HG02798 (cell line): ENCODE data around the gene NFIC.
"Not testable (repeated sequence)": the region's sequence is repeated elsewhere in the genome, so short reads cannot be mapped to it uniquely, and the experiment has no call there.

Experiments used
- ATAC-seq: cut with Tn5 transposase; IDR thresholded peaks from one replicate; pipeline ENCODE4 v1.9.1; 2021; ENCODE audit warnings: mild to moderate bottlenecking; ENCODE audit not compliant: unreplicated experiment, poor library complexity

Gene NFIC

DNA sequence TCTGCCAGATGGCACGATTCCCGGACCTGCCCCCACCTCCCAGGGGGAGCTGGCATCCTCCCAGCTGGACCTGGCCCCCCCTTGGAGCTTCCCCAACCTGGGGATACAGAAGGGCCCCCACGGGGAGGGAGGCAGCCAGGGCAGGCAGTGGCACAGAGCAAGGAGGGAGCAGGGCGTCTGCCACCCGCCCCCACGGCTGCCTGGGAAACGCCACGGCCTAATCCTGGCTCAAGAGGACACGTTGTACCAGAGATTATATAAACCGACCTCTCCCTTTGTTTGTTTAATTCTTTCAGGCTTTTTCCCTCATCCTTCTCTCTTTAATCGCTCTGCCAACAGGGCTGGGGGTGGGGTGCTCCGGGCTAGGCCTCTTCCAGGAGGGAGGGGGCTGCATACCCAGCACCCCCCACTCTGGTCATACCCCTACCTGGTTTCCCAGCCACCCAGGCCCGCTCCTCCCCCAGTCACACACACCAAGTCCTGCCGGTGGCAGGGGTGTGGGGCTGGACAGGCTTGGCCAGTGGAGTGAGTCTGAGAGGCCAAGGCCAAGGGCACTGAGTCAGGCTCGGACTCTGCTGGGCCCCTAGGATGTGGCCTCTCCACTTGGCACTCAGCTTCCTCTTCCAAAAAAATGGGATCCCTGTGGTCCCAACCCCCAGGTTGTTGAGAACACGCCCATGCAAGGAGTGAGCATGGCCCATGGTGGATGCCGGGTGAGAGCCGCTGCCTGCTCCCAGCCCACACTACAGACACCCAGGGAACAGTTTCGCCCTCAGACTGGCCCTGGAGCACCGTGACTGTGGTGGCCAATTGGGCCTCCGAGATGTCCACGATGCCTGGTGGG, 29.5 kb upstream of the NFIC start:
- no peak for ATAC-seq

DNA sequence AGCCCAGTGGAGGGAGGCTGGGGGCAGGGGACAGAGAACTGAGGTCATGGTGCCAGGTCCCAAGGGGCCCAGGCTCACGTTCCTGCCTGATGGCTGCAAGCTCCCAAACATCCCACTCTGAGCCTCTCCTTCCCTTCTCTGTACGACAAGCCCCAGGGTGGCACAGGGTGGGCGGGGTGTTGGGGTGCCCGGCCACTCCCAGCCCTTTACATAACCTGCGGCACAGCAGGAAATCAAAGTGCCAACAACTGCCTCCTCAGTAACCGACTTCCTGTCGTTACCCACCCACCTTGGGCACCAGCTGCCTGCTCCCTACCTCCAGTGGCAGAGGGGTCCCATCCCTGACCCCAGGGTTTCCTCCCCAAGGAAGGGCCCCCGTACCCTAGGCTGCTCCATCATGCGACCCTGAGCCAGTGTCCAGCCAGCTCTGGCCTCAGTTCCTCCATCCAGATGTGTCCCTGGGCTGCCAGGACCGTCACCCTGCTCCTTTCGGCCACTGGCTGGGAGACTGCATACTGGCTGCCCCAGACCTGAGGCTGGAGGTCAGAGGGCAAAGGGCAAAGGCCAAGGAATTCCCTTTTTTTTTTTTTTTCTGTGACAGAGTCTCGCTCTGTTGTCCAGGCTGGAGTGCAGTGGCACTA, 27.7 kb upstream of the NFIC start:
- ATAC-seq: no peak

DNA sequence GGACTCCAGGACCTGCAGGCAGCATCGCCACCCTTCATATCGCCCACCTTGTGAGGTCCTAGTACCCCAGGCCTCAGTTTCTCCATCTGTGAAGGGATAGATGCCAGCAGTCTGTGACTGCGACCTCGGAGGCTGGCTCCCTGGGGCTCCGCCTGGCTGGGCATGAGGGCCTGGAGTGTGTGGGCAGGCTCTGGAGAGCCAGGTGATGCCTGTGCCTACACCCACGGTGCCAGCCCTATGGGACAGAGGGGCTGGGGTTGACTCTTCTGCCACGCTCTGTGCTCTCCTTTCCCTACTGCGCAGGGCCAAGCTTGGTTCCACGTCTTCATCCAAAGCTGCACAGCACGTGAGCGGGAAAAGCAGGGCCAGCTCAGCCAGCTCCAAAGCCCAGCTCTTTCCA, 26.0 kb upstream of the NFIC start:
- no peak for ATAC-seq

DNA sequence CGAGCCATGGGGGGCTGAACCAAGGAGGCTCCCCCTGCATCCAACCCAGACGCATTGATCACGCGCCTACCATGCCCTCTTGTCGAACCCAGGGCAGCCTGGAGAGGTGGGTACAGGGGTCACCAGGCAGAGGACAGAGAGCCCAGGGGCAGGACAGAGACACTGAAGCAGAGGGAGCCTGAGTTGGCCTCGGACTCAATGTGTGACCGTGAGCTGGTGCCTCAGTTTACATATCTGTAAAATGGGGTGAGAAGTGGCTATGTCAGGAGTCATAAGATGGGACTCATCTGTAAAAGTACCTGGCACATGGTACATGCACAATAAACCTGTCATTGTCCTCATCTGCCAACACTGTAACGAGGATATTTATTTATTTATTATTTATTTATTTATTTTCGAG, 24.1 kb upstream of the NFIC start:
- ATAC-seq: no peak

DNA sequence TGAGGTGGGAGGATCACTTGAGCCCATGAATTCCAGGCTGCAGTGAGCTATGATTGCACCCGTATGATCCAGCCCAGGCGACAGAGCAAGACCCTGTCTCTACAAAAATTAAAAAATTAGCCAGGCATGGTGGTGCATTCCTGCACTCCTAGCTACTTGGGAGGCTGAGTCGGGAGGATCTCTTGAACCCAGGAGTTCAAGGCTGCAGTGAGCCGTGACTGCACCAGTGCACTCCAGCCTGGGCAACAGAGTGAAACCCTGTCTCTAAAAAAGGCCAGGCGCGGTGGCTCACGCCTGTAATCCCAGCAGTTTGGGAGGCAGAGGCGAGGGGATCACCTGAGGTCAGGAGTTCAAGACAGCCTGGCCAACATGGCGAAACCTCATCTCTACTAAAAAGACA, 23.4 kb upstream of the NFIC start:
- ATAC-seq: not testable (repeated sequence)

DNA sequence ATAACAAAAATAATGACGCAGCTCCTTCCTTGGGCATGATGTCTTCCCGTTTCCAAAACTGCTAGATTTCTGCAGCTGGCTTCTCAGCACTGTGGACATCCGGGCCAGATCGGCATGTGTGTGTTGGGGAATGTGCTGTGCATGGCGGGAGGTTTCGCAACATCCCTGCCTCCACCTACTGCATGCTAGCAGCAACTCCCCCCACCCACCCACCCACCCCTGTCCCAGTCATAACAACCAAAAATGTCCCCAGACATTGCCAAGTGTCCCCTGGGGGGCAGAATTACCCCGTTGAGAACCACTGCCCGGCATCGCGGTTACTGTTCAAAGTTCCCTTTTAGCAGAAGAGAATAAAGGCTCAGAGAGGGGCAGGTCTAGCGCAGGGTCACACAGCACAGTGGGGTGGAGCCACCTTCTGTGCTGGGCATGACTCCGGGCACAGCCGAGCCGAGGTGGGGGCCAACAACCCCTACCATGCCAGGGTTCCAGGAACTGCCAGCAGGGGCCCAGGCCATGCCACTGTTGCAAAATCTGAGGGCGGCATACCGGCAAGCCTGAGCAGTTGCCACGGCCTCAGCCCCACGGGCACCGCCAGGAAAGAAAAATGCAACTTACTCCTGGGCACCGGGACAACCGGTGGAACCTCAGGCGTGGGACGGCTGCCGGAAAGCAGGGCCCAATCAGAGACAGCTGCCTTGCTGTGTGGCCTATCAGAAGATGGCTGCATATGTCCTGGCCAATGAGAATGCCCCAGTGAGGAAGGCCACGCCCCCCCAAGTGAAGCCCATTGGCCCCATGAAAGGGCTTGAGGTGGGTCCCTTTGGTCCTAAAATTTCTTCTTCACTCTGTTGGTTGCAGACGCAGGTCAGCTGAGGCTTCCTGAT, 22.5 kb upstream of the NFIC start:
- no peak for ATAC-seq

DNA sequence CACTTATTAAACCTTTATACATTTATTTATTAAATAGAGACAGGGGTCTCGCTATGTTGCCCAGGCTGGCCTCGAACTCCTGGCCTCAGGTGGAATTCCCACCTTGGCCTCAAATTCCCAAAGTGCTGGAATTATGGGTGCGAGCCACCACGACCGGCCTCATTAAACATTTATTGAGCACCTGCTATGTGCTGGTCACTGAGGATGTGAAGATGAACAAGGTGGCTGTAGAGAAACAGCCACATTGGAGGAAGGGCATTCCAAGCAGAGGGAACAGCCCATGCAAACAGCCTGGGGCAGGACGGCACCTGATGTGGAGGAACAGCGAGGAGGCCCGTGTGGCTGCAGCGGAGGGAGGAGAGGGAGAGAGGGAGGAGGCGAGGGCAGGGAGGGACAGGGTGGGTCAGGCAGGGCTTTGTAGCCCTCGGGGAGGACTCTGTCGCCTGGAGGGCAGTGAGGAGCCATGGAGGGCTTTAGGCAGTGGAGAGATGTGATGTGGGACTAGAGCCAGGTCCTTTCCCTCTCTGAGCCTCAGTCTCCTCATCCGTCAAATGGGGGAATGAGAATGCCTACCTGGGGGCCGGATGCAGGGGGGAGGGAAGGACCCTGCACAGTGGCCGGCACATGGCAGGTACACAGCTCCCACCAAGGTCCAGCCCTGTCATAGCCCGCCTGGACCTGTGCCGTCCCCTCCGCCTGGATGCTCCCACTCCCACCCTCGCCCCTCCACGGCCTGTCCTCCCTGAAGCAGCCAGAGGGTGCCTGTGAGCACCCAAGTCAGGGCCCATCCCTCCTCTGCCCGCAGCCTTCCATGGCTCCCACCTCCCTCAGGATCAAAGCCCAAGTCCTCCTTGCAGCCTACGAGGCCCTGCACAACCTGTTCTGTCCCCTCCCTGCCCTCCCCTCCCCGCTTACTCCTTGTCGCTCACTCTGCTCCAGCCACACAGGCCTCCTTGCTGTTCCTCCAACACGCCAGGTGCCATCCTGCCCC, 21.5 kb upstream of the NFIC start:
- no peak for ATAC-seq

DNA sequence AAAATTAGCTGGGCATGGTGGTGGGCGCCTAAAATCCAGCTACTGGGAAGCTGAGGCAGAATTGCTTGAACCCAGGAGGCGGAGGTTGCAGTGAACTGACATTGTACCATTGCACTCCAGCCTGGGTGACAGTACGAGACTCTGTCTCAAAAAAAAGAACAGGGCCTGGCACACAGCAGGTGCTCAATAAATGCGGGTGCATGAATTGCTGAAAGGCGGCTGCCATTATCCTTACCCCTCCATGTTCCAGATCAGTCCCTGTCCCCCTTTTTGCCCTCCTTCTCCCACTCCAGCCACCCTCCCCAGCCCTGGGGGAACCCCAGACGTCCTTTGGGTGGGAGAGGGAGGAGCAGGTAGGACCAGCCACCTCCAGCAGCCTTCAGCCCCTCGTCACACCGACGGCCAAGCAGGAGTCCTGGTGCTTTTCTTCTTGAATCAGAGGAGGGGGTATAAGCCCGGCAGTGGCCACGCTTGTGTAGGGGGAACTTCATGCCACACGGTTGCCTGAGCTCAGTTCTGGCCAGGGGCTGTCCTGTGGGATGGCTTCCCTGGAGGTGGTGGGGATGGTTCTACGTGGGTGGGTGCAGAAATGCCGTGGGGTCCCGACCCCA, 20.4 kb upstream of the NFIC start:
- ATAC-seq: no peak

DNA sequence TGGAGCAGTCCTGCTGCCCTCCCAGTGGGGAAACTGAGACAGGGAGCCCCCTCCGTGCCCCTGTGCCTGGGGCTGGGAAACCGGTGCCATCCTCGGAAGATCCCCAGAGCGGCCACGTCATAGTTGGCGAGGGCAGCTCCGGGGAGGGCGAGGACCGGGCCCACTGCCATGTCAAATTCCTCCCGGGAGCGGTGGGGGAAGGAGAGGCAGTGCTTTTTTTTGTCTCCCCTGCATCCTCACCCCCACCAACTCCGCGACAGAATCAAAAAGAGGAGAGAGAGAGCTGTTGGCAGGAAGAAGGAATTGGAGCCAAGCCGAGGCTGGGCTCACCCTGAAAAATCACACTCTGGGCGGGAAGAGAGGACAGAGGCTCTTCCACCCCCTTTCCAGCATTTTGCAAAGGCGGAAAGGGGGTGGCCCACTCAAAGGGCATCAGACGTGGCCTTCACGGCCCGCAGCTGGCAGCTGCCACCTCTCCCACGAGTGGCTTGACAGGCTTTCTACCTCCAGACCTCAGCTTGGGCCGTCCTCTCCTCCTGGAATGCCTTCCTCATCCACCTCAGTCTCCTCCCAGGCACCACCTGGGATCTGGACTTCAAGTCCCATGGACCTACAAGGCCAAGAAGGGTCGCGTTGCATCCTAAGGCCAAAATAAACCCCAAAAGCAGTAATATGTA, 19.6 kb upstream of the NFIC start:
- ATAC-seq: no peak

DNA sequence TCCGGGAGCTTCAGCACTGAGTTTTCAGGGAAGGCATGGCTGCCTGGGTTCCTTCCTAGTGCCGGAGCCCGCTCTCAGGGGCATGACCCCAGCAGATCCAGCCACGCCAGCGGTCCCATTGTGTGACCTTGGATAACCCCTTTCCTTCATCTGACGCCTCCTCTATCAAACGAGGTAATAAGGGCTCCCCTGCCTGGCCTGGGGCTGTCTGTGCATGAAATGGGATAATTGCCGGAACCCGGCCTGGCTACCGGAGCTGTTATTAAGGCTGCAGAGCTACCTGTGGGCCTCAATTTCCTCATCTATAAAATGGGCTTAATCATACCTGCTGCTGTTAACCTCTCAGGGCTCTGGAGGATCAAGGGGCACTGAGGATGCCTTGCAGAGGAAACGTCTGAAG, 18.3 kb upstream of the NFIC start:
- ATAC-seq: no peak

DNA sequence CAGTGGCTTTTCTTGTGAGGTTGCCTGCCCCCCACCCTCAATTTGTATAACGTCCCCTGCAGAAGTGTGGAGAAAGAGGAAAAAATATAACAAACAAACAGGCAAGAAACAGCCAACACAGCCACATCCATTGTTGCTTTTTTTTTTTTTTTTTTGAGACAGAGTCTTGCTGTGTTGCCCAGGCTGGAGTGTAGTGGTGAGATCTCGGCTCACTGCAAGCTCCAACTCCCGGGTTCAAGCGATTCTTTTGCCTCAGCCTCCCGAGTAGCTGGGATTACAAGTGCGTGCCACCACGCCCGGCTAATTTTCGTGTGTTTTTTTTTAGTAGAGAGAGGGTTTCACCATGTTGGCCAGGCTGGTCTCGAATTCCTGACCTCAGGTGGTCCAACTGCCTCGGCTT, 17.9 kb upstream of the NFIC start:
- not testable (repeated sequence) for ATAC-seq

DNA sequence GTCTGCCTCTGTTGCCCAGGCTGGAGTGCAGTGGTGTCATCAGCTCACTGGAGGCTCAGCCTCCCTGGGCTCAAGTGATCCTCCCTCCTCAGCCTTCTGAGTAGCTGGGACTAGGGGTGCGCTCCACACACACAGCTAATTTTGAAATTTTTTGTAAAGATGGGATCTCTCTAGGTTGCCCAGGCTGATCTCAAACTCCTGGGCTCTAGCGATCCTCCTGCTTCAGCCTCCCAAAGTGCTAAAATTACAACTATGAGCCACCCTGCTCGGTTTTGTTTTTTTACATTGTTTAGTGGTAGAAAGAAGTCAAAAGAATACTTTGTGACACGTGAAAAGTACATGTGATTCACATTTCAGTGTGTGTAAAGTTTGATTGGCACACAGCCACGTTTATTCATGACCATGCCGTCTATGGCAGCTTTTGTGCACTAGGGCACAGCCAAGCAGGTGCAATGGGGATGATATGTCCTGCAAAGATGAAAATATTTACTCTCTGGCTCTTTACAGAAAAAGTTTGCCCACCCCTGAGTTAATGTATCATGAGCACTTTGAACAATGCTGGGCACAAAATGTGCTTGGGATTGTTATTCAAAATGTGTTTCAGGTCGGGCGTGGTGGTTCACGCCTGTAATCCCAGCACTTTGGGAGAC, 16.2 kb upstream of the NFIC start:
- no peak for ATAC-seq

DNA sequence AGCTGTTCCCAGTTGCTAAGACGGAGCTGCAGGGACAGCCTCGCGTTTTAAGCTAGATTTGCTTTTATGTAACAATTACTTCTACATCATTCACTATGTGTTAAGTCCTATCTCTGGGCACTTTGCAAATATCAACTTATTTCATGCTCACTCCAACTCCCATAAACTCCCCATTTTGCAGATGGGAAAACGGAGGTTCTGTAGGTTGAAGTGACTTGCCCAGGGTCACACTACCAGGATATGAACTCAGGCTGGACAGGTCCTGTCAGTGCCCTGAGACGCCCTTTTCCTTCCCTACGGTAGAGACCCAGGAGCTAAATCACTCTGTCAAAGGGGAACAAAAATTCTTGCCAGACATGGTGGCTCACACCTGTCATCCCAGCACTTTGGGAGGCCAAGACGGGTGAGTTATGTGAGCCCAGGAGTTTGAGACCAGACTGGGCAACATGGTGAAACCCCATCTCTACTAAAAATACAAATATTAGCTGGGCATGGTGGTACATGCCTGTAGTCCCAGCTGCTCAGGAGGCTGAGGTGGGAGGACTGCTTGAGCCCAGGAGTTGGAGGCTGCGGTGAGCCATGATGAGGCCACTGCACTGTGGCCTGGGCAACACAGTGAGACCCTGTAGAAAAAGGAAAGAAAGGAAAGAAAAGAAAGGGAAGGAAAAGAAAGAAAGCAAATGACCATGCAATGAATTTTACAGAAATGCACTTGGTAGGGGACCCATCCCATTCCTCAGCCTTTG, 14.5 kb upstream of the NFIC start:
- ATAC-seq: no peak

DNA sequence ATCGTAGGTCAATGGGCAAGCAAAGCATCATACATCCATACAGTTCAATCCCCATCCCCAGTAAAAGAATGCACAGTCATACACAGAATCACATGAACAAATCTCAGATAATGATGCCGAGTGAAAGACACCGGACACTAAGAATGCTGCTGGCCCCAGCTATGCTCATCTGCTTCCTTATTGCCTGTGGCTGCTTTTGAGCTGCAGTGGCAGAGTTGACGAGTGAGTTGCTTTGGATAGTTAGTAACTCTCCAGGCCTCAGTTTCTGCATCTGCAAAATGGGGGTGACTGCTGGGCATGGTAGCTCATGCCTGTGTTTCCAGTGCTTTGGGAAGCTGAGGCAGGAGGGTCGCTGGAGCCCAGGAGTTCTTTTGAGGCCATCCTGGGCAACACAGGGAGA, 12.9 kb upstream of the NFIC start:
- no peak for ATAC-seq

DNA sequence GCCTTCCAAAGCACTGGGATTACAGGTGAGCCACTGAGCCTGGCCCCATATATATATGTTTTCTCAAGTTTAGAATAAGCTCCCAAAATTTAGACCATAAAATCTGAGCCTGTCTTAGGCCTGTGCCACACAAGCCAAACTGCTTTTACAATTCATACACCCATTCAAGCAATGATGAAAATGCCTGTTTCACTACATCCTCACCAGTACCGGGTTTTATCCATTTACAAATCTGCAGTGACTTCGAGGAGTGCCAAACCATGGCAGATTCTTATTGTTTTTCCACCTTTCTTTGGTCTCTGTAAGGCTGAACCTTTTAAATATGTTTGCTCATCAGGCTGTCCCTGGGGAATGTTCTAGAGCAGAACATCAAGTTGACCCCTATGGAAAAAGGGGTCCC, 9.6 kb upstream of the NFIC start:
- ATAC-seq: no peak

DNA sequence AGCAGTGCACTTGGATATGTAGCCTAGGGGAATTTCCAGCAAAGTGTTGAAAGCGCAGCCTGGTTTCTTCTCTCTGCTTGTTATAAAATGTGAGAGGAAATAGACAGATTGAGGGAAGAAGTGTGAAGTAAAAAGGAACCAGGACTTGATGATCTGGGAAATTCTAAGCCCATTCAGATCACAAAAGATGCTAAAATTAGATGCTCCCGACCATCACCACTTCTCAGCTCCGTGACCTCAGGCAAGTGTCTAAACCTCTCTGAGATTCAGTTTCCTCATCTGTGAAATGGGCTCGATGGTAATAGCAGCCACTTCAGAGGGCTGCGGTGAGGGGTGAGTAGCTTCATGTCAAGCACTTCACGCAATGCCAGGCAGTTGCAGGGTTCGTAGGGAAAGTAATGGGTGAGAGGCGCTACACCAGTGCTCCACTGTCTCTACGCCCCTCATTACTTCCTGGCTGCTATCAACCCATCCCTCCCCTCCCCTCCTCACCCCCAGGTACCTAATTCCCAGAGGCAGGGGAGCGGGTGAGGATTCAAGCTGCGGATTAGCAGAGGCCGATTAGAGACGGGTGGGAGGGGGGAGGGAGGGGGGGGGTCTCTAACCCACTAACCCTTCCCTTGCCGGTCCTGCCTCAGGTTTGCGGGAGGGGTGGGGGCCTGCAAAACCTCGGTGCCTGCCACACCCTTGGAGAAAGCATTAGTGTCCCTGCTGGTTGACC, 9.0 kb upstream of the NFIC start:
- ATAC-seq: no peak

DNA sequence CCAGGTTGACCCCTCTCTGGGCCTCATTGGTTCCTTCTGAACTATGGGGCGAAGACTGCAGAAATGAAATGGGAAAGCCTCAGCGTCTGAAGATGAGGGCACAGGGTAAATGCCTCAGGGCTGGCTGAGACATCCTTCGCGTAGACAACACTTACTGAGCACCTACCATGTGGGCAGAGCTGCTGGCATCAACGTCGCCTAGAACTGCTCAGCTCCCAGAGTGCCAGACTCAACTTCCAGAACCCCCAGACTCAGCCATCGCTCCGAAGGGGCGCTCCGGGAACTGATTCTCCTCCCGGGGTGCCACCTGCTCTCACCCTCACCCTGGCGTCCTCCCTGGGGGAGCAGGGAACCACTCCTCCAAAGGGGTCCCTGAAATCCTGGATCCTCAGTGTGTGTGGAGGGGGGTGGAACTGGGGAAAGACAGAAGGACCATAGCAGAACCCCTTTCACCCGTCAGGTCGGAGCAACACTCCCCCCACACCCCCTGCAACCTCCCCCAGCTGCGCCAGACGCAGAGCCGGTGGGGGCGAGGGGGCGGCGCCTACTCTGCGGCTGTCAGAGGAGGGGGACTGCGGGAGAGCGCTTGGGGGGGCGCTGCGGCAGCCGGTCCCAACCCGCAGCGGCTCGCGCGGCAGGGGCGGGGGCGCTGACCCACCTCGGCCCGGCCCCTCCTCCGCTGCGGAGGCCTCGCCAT, 8.2 kb upstream of the NFIC start:
- no peak for ATAC-seq
